LHCN-M2 (cell line): ENCODE data around the gene EXOSC9. TPM values are rescaled to one million over a fixed set of nuclear protein-coding genes. Genes with fewer than 3 reads are reported as not detected.

Source experiments
- DNase-seq: peaks from one replicate; pipeline ENCODE4 v3.0.0-alpha.2; 2012; ENCODE audit warnings: low read depth
- total RNA-seq: library from RNA; depleted of rRNA; stranded (reverse); fragments of >200 nt; gene quantifications from 2 replicates; pipeline ENCODE4 v1.2.3, GENCODE V29; 2014

Gene EXOSC9
- total RNA-seq, 1 experiment from 2014 or later = 103 TPM

- DNase-seq = no peak
Measured at GRCh38 chr4:121789455-121789854, 11.7 kb upstream of the EXOSC9 start.

GRCh38 chr4:121789960-121790829 is 10.9 kb upstream of the EXOSC9 start:
- peak; percentile 82 for DNase-seq

- no peak for DNase-seq
Measured at GRCh38 chr4:121790976-121791375, 10.1 kb upstream of the EXOSC9 start.

- peak; percentile 89 for DNase-seq
Measured at GRCh38 chr4:121791481-121791880, 9.6 kb upstream of the EXOSC9 start.

- DNase-seq = no peak
Measured at GRCh38 chr4:121792966-121793365, 8.2 kb upstream of the EXOSC9 start.

GRCh38 chr4:121794505-121795188 is 6.5 kb upstream of the EXOSC9 start:
- no peak for DNase-seq

- no peak for DNase-seq
Measured at GRCh38 chr4:121796283-121796682, 4.8 kb upstream of the EXOSC9 start.

GRCh38 chr4:121799208-121799823 is 1.8 kb upstream of the EXOSC9 start:
- no peak for DNase-seq

- no peak for DNase-seq
Measured at GRCh38 chr4:121799867-121800501, 1.1 kb upstream of the EXOSC9 start.

- DNase-seq = no peak
Measured at GRCh38 chr4:121800638-121800960, 524 bp upstream of the EXOSC9 start.

GRCh38 chr4:121801715-121802075 is 572 bp downstream of the EXOSC9 start:
- no peak for DNase-seq

- no peak for DNase-seq
Measured at GRCh38 chr4:121806411-121806810, 5.3 kb downstream of the EXOSC9 start.

GRCh38 chr4:121811122-121811521 is 10.0 kb downstream of the EXOSC9 start:
- no peak for DNase-seq

- no peak for DNase-seq
Measured at GRCh38 chr4:121814756-121815155, 13.6 kb downstream of the EXOSC9 start.

- no peak for DNase-seq
Measured at GRCh38 chr4:121817006-121817405, 15.9 kb downstream of the EXOSC9 start.

- no peak for DNase-seq
Measured at GRCh38 chr4:121817701-121818100, 16.6 kb downstream of the EXOSC9 start.

GRCh38 chr4:121818215-121818614 is 17.1 kb downstream of the EXOSC9 start:
- DNase-seq = no peak

- no peak for DNase-seq
Measured at GRCh38 chr4:121819216-121819965, 18.3 kb downstream of the EXOSC9 start.

- DNase-seq = no peak
Measured at GRCh38 chr4:121822047-121822446, 20.9 kb downstream of the EXOSC9 start.

GRCh38 chr4:121822796-121823504 is 21.8 kb downstream of the EXOSC9 start:
- peak; percentile 61 for DNase-seq
